Measurements from ENCODE around the gene MTMR12.

DNA sequence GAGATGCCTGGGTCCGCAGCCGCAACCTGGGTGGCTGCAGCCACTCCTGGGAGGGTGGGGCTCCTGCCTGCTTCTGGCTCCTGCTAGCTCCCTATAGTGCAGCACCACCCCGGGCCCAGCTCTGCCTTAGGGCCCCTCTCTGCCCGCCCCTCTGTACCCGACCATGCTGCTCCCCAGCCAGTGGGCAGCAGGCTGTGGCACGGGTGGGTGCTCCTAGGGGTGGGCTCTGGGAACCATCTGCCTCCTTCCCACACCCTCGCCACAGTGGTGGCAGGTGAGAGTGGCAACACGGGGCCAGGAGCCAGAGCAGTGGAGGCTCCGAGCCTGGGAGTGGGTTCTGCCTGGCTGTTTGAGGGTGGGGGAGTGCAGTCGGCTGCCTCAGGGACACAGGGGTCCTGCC is 7.8 kb upstream of the MTMR12 start:
- TF ChIP-seq PATZ1 (CRISPR knock-in tag; IDR thresholded peaks at IDR 0.05; ENCODE audit: borderline replicate concordance) = no peak
- no peak for TF ChIP-seq BACH2 (CRISPR knock-in tag; IDR thresholded peaks at IDR 0.05; ENCODE audit: borderline replicate concordance)

All from SK-N-SH treated with all-trans-retinoic acid at 6 μM for 48 hours (cell line).